ENCODE data around the gene FAM219B.

Gene FAM219B

DNA sequence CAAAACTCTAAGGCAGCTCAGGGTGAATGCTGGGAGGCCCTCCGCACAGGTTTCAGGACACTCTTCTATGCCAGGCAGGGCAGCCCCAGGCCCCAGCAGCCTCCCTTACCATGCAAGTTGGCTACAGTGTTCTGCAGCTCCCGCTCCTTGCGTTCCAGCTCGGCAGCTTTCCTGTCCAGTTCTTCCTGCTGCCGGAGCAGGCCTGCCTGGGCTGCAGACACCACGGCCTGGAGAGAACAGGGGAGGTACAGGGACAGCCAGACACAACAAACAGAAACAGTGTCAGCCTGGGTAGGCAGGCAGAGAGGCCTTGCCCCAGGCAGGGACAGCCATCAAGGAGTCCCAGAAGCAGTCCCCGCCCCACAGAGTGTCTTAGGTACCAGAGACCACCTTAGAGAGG, 54.7 kb downstream of the FAM219B start:
- in situ Hi-C loops (cut with MboI; ENCODE audit: low sequenced_read_pairs): no loop called here

DNA sequence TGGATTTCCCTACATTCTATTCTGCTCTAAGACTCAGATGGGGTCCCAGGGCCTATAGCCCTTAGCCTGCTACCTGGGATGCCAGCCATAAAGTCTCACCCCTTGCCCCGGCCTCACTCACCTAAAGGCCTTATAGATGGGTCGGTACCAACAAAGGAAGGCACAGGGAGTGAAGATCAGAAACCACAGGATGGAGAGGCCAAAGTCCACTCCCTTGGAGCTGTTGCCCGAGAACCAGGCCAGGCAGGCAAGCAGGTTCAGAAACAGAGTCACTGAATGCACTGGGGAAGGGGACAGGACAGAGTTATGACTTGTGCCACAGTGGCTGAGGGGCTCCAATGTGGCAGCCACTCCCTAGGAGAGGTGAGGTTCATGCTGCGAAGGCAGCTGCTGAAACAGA, 56.3 kb downstream of the FAM219B start:
- in situ Hi-C loops (cut with MboI; ENCODE audit: low sequenced_read_pairs): no loop called here

Data from HL-60/S4 (cell line).